OCI-LY3 (cell line): ENCODE results near the gene M1AP.

Experiments used
- CTCF ChIP-seq: fragments of 200-600, 300-600 bp; sonication (generic); IDR thresholded peaks from 2 replicates; pipeline ENCODE4 v1.5.1; 2014; ENCODE audit warnings: antibody characterized with exemption, low read length, low read depth
- EZH2phosphoT487 ChIP-seq: fragments of 200-600 bp; shearing (Covaris generic); IDR thresholded peaks from 2 replicates; pipeline ENCODE4 v1.6.1; 2018; ENCODE audit warnings: antibody characterized with exemption, mixed run types, low read depth

- TF ChIP-seq CTCF (no peak), EZH2phosphoT487 (no peak)
Measured at GRCh38 chr2:74548900-74549826, 99.0 kb downstream of the M1AP start.
